MV-4-11 (cell line): ENCODE results near the gene RNASE9.
"Not testable (repeated sequence)": the region's sequence is repeated elsewhere in the genome, so short reads cannot be mapped to it uniquely, and the experiment has no call there.

ENCODE experiments used
- DNase-seq: peaks from one replicate; lab custom pipeline; 2025; lab: John Stamatoyannopoulos, UW

The RNASE9 gene

DNA sequence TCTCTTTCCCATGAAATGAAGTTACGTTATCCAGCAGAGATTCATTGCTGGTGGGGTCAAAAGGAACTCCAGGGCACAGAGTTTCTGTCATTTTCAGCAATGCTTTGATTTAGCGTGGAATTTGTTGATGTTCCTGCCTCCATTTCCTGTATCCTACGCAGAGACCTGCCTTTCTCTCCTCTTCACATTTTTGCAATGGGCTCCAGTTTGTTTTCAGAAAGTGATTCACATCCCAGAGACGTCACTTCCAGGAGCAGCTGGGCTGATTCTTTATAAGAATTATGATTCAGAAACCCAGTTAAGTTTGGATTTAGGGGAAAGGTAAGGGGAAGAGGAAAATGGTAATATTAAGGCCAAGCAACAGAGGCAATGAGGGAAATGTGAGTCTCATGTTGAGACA lies 43.9 kb downstream of the RNASE9 start:
- no peak for DNase-seq

DNA sequence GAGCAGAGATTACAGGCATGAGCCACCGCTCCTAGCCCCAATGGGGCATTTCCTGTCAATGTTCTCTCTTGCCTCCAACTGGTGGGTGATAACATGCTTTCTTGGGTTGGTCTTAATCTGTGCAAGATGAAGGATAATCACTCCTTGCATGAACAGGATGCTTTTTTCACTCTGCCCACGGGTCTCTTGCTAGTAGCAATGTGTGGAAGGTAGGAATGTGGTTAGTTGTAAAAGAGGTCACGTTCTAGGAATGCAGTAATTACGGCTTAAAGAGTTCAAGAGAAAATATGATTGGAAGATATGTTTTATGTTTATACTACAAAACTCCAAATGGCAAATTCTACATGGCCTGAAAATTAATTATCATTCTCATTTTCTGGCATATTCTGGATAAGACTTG lies 45.0 kb downstream of the RNASE9 start:
- no peak for DNase-seq

GRCh38 chr14:20512177-20512905 lies 48.5 kb downstream of the RNASE9 start:
- no peak for DNase-seq

DNA sequence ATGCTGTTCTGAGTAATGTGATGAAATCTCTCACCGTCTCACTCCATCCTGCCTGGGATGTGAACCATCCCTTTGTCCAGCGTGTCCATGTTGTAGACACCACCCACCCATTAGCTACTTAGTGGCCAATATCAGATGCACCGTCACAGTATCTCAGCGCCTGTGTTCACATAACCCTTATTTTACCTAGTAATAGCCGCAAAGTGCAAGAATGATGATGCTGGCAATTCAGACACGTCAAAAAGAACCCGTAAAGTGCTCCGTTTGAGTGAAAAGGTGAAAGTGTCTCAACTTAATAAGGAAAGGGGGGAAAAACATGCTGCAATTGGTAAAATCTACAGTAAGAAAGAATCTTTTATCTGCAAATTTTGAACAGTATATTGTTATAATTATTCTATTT lies 52.5 kb downstream of the RNASE9 start:
- DNase-seq: no peak

- not testable (repeated sequence) for DNase-seq
Observed at GRCh38 chr14:20507537-20507936, 53.3 kb downstream of the RNASE9 start.

DNA sequence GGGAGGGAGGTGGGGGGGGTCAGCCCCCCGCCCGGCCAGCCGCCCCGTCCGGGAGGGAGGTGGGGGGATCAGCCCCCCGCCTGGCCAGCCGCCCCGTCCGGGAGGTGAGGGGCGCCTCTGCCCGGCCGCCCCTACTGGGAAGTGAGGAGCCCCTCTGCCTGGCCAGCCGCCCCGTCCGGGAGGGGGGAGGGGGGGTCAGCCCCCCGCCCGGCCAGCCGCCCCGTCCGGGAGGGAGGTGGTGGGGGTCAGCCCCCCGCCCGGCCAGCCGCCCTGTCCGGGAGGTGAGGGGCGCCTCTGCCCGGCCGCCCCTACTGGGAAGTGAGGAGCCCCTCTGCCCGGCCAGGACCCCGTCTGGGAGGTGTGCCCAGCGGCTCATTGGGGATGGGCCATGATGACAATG lies 54.1 kb downstream of the RNASE9 start:
- DNase-seq: not testable (repeated sequence)

- not testable (repeated sequence) for DNase-seq
Observed at GRCh38 chr14:20506276-20506675, 54.6 kb downstream of the RNASE9 start.
